Epithelial cell of proximal tubule (primary cell): Measurements from ENCODE around the gene SBF1. TPM values are rescaled to one million over a fixed set of nuclear protein-coding genes. Genes with fewer than 3 reads are reported as not detected.

Source experiments
- DNase-seq: peaks from one replicate; pipeline ENCODE4 v3.0.0-alpha.2; 2011; ENCODE audit warnings: low read depth
- H3K4me3 ChIP-seq: 2 replicates; pipeline ENCODE4 v1.5.1; 2011; ENCODE audit warnings: low read depth, mild to moderate bottlenecking, low read length
- total RNA-seq: library from RNA; depleted of rRNA; stranded (reverse); fragments of >200 nt; gene quantifications from 2 replicates; pipeline ENCODE4 v1.2.3, GENCODE V29; 2015
- TF ChIP-seq, protein P1 (sequence below): conservative IDR thresholded peaks from 2 replicates; pipeline ENCODE4 v1.5.1; 2012; ENCODE audit warnings: low read depth, mild to moderate bottlenecking, low read length

The SBF1 gene
- total RNA-seq, 1 donor from 2014 or later, result 56.6 TPM

DNA sequence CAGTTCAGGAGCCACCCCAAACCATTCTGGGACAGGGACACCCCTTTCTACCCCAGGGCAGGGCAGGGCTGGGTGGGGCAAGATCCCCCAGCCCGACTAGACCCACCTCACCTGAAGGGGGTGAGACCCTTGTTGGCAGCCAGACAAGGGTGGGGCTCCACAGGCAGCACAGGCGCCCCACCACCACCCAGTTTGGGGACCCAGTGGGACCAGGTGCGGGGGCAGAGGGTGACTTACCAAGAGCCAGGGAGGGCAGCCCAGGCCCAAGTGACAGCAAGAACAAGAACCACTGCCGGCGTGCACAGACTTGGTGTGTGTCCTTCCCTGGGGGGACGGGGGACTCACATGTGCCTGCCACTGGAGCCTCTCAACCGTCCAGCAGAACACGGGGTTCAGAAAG lies 8.7 kb upstream of the SBF1 start:
- TF ChIP-seq, protein P1, sequence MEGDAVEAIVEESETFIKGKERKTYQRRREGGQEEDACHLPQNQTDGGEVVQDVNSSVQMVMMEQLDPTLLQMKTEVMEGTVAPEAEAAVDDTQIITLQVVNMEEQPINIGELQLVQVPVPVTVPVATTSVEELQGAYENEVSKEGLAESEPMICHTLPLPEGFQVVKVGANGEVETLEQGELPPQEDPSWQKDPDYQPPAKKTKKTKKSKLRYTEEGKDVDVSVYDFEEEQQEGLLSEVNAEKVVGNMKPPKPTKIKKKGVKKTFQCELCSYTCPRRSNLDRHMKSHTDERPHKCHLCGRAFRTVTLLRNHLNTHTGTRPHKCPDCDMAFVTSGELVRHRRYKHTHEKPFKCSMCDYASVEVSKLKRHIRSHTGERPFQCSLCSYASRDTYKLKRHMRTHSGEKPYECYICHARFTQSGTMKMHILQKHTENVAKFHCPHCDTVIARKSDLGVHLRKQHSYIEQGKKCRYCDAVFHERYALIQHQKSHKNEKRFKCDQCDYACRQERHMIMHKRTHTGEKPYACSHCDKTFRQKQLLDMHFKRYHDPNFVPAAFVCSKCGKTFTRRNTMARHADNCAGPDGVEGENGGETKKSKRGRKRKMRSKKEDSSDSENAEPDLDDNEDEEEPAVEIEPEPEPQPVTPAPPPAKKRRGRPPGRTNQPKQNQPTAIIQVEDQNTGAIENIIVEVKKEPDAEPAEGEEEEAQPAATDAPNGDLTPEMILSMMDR, result no peak
- peak overlapping the region; percentile 16 for H3K4me3 ChIP-seq
- no peak for DNase-seq

DNA sequence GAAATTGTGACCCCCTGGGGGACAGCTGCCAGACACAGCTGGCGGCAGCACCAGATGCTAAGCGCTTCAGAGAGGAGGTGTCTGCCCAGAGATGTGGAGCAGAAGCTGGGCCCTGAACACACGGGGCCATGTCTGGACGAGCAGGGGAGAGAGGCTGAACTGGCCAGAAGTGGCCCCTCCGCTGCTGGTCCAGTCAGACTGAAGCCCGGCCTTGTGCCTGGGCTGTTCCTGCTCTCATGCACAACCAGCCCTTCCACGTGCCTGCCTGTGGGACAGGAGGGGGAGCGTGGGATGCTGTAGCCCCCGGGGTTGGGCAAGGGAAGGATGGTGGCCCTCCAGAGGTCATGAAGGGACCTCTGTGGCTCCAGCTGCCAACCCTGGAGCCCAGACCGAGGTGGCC lies 8.3 kb upstream of the SBF1 start:
- H3K4me3 ChIP-seq, result peak overlapping the region; percentile 70
- TF ChIP-seq, protein P1, result no peak

DNA sequence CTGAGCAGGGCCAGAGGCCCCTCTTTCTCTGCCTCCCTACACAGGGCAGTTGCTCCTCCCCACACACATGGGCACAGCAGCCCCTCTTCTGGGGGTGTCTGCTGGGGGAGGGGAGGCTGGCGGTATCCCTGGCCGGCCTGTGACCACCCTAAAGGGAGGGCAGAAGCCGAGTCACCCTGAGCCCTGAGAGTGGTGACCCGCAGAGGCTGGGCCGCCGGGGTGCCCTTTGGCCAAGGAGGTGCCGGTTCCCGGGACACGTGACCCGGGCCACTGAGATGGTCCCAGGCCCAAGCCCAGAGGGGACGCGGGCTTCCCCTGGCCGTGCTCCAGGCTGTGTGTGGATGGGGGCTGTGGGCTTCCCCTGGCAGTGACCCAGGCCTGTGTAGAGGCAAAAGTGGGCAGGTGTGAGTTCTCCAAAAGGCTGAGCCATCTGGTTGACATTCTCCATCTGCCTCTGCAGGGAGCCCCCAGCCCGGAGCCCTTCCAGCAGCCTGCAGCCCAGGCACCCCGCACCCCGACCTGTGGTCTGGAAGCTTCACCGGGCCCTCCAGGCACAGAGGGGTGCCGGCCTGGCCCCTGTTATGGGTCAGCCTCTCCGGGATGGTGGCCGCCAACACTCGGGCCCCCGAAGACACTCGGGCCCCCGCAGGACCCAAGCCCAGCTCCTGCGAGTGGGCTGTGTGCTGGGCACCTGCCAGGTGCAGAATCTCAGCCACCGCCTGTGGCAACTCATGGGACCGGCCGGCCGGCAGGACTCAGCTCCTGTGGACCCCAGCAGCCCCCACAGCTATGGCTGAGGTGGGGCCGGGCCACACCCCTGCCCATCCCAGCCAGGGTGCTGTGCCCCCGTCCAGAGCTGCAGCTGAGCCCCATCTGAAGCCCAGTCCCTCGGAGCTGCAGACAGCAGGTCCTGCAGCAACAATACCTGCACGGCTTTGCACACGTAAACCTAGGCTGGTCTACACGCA lies 7.6 kb upstream of the SBF1 start:
- TF ChIP-seq, protein P1, result no peak
- H3K4me3 ChIP-seq, result peak overlapping the region; percentile 70
- no peak for DNase-seq

More for the DNA sequence above, 8.3 kb upstream of the SBF1 start:
- DNase-seq, result no peak

DNA sequence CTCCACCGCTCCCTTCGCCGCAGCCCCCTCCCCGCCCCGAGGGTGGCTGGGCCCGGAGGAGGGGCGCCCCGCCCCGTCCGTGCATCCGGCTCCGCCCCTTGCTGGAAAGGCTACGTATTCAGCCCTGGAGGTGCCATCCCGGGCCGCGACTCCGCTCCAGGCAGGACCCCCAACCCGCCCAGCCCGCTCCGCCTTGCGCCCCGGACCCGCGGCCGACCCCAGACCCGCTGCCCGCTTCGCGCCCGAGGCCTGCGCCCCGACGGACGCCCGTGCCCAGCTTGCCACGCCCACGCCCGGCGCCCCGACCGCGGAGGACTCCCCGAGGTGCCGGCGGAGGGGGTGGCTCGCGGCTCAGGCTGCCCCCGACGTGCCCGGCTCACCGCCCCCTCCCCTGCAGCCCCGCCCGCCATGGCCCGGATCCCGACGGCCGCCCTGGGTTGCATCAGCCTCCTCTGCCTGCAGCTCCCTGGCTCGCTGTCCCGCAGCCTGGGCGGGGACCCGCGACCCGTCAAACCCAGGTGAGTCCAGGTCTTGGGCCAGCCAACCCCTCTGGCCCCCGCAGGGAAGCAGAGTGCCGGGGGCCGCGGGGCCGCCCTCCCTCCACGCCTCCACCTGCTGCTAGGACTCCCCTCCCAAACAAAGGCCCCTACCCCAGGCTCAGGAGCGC lies 6.7 kb upstream of the SBF1 start, which contains the start of gene ADM2:
Gene ADM2 (plus strand): TSS at position 104 of the 667 bp plus-strand sequence. CDS start 305 bp downstream, at position 409.
- no peak for DNase-seq
- H3K4me3 ChIP-seq, result peak within 1 kb of the TSS; percentile 70
- TF ChIP-seq, protein P1, result no peak

DNA sequence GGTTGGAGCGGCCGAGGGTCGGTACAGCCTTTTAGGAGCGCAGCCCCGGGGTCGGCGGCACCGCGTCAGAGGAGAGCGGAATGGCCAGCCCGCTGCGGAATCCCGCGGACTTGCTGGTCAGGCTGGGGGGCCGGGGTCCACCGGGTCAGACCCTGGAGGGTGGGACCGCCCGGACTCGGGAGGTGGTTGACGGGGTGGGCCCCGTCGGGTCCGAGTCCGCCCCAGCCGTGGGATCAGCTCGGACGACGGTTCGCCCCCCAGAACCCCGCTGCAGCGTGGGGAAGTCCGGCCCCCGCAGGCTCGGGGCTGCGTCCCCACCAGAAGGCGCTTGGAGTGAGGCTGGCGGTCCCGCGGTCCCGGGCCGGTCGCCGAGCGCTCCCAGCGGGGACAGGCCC lies 6.2 kb upstream of the SBF1 start:
- TF ChIP-seq, protein P1, result no peak
- peak overlapping the region; percentile 70 for H3K4me3 ChIP-seq
- DNase-seq, result no peak

DNA sequence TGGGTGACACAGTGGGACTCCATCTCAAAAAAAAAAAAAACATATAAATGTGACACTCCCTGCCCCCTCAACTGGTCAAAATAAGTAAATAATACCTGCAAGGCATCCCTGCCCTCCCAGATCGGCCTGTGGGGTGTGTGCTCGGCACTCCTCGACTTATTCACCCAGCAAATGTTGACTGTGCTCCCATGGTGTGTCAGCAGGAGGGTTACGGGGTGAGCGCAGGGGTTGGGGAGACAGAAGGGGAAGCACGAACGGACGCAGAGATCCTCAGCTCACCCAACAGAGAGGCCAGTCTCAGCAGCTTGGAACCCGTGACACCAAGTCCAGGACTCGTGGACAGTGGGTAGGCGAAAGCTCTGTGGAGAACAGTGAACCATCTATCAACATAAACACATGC lies 4.9 kb upstream of the SBF1 start:
- TF ChIP-seq, protein P1, result no peak
- no peak for DNase-seq
- no peak overlapping the region for H3K4me3 ChIP-seq
